WI38 (cell line): ENCODE results near the gene PEMT.

Source experiments
- H3K4me3 ChIP-seq: 2 replicates; pipeline ENCODE4 v1.5.1; 2011; ENCODE audit warnings: low read depth, mild to moderate bottlenecking, control low read depth, low read length
- CTCF ChIP-seq: IDR thresholded peaks from 2 replicates; pipeline ENCODE4 v1.5.1; 2012; ENCODE audit warnings: low read depth, mild to moderate bottlenecking, control low read depth, low read length

PEMT gene

GRCh38 chr17:17556671-17557070, 34.8 kb downstream of the PEMT start:
- TF ChIP-seq CTCF, result no peak
- no peak overlapping the region for H3K4me3 ChIP-seq

GRCh38 chr17:17555906-17556305, 35.6 kb downstream of the PEMT start:
- no peak for TF ChIP-seq CTCF
- no peak overlapping the region for H3K4me3 ChIP-seq

GRCh38 chr17:17555151-17555550, 36.4 kb downstream of the PEMT start:
- H3K4me3 ChIP-seq, result no peak overlapping the region
- no peak for TF ChIP-seq CTCF

- TF ChIP-seq CTCF, result no peak
- no peak overlapping the region for H3K4me3 ChIP-seq
Measured at GRCh38 chr17:17554266-17554665, 37.2 kb downstream of the PEMT start.

GRCh38 chr17:17553217-17554195, 38.0 kb downstream of the PEMT start:
- TF ChIP-seq CTCF, result no peak
- H3K4me3 ChIP-seq, result no peak overlapping the region

- H3K4me3 ChIP-seq, result no peak overlapping the region
- TF ChIP-seq CTCF, result no peak
Measured at GRCh38 chr17:17552351-17553216, 38.9 kb downstream of the PEMT start.
